WI38 (cell line): ENCODE measurements around the gene HOXA4.
A peak's percentile ranks its signal among the peaks of the same experiment; 100 is the strongest.

Experiments
- H3K4me3 ChIP-seq: 2 replicates; pipeline ENCODE4 v1.5.1; 2011; ENCODE audit warnings: low read depth, mild to moderate bottlenecking, control low read depth, low read length
- CTCF ChIP-seq: IDR thresholded peaks from 2 replicates; pipeline ENCODE4 v1.5.1; 2012; ENCODE audit warnings: low read depth, mild to moderate bottlenecking, control low read depth, low read length

The HOXA4 gene

GRCh38 chr7:27138472-27138871, 7.9 kb upstream of the HOXA4 start:
- no peak for TF ChIP-seq CTCF
- H3K4me3 ChIP-seq: peak overlapping the region; percentile 50

GRCh38 chr7:27137640-27138315, 7.2 kb upstream of the HOXA4 start:
- TF ChIP-seq CTCF: no peak
- no peak overlapping the region for H3K4me3 ChIP-seq

GRCh38 chr7:27134392-27134791, 3.8 kb upstream of the HOXA4 start:
- H3K4me3 ChIP-seq: no peak overlapping the region
- no peak for TF ChIP-seq CTCF

- H3K4me3 ChIP-seq: no peak overlapping the region
- TF ChIP-seq CTCF: no peak
Observed at GRCh38 chr7:27133409-27134231, 3.1 kb upstream of the HOXA4 start.

- no peak overlapping the region for H3K4me3 ChIP-seq
- TF ChIP-seq CTCF: no peak
Observed at GRCh38 chr7:27132978-27133377, 2.4 kb upstream of the HOXA4 start.

GRCh38 chr7:27132214-27132613, 1.7 kb upstream of the HOXA4 start:
- no peak for TF ChIP-seq CTCF
- no peak overlapping the region for H3K4me3 ChIP-seq

- peak overlapping the region; percentile 63 for H3K4me3 ChIP-seq
- TF ChIP-seq CTCF: no peak
Observed at GRCh38 chr7:27131390-27131819, 848 bp upstream of the HOXA4 start.
